K562 (cell line): ENCODE measurements around the gene ENDOD1. TPM values are rescaled to one million over a fixed set of nuclear protein-coding genes. Genes with fewer than 3 reads are reported as not detected.

Experiments
- GABPB2 ChIP-seq: fragments of 250-450 bp; sonication (Bioruptor Pico); conservative IDR thresholded peaks from 2 replicates; pipeline ENCODE4 v1.5.1; 2021; ENCODE audit warnings: mild to moderate bottlenecking
- GATAD2B ChIP-seq: fragments of 450-650 bp; IDR thresholded peaks from 2 replicates; pipeline ENCODE4 v1.6.1; 2017; ENCODE audit warnings: mild to moderate bottlenecking, borderline replicate concordance
- SMARCB1 ChIP-seq: IDR thresholded peaks from 2 replicates; pipeline ENCODE4 v1.6.1; 2011; ENCODE audit warnings: improper control_type of control experiment, low read depth; ENCODE audit not compliant: insufficient read length
- TEAD2 ChIP-seq: fragments of 450-650 bp; IDR thresholded peaks from 2 replicates; pipeline ENCODE4 v1.6.1; 2016; ENCODE audit warnings: missing genetic modification characterization, control low read depth, missing compliant biosample characterization
- polyA plus RNA-seq, 8 experiments: library from polyadenylated mRNA; depleted of rRNA in 4 of 8; stranded (reverse) in 5 of 8; unstranded in 3 of 8; fragments of >200 nt; fragmentation: Nextera tagmentation in 2 of 8; fragmentation: Illumina TruSeq in 1 of 8; extraction: Ambion mirVana in 2 of 8; extraction: Trizol in 1 of 8; gene quantifications; 2 replicates each; pipeline versions ENCODE4 v1.2.1 to v1.2.3, GENCODE V29; 2011 to 2014; ENCODE audit warnings: inconsistent platforms in 1 of 8, missing spikeins in 1 of 8
- total RNA-seq, 7 experiments: library from RNA; depleted of rRNA in 6 of 7; stranded (reverse); fragments of >200 nt in 6 of 7; fragmentation: Illumina TruSeq in 2 of 7; extraction: Trizol in 2 of 7; gene quantifications; 2 replicates each; pipeline versions ENCODE4 v1.2.1 to v1.2.3, GENCODE V29; 2011 to 2021; ENCODE audit warnings: low replicate concordance in 1 of 7
- TF ChIP-seq, protein P1 (sequence below): fragments of 200-600 bp; sonication (generic); IDR thresholded peaks from one replicate; pipeline ENCODE4 v1.6.1; 2012; ENCODE audit warnings: mild to moderate bottlenecking, low read depth, low read length, inconsistent platforms
- TF ChIP-seq, protein P2 (sequence below), 2 experiments: fragments of 450-650 bp in 1 of 2; sonication (generic) in 1 of 2; formaldehyde crosslinking in 1 of 2; IDR thresholded peaks; 2 replicates each; pipeline versions ENCODE4 v1.7.1 to v1.9.0; 2016 to 2022; ENCODE audit warnings: inconsistent platforms in 1 of 2, mild to moderate bottlenecking in 1 of 2, missing genetic modification reagents in 1 of 2
- TF ChIP-seq, protein P3 (sequence below): sonication (generic); formaldehyde crosslinking; IDR thresholded peaks from 2 replicates; pipeline ENCODE4 v1.9.0; 2022; ENCODE audit warnings: mild to moderate bottlenecking, missing genetic modification reagents

Gene ENDOD1
- total and polyA plus RNA-seq, 9 of the 15 experiments (the other 6 are each of a cell fraction or from before 2014, with no cell fraction given) = 4.2 to 11.8 (median 9.3) TPM

DNA sequence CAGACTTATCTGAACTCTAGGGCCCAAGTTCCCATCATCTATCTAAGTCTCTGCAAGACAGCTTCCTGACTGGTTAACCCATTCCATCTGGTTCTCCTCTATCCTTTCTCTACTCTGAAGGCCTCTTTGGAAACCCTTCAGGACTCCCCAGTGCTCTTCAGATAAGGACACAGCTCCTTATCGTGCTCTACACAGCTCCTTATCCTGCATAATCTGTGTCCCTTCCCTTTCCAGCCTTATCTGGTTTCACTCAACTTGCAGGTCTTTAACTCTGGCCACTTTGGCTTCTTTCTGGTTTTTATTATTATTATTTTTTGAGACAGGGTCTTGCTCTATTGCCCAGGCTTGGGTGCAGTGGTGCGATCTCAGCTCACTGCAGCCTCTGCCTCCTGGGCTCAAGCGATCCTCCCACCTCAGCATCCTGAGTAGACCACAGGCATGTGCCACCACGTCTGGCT, 10.6 kb downstream of the ENDOD1 start (continued):
- TF ChIP-seq, protein P1, sequence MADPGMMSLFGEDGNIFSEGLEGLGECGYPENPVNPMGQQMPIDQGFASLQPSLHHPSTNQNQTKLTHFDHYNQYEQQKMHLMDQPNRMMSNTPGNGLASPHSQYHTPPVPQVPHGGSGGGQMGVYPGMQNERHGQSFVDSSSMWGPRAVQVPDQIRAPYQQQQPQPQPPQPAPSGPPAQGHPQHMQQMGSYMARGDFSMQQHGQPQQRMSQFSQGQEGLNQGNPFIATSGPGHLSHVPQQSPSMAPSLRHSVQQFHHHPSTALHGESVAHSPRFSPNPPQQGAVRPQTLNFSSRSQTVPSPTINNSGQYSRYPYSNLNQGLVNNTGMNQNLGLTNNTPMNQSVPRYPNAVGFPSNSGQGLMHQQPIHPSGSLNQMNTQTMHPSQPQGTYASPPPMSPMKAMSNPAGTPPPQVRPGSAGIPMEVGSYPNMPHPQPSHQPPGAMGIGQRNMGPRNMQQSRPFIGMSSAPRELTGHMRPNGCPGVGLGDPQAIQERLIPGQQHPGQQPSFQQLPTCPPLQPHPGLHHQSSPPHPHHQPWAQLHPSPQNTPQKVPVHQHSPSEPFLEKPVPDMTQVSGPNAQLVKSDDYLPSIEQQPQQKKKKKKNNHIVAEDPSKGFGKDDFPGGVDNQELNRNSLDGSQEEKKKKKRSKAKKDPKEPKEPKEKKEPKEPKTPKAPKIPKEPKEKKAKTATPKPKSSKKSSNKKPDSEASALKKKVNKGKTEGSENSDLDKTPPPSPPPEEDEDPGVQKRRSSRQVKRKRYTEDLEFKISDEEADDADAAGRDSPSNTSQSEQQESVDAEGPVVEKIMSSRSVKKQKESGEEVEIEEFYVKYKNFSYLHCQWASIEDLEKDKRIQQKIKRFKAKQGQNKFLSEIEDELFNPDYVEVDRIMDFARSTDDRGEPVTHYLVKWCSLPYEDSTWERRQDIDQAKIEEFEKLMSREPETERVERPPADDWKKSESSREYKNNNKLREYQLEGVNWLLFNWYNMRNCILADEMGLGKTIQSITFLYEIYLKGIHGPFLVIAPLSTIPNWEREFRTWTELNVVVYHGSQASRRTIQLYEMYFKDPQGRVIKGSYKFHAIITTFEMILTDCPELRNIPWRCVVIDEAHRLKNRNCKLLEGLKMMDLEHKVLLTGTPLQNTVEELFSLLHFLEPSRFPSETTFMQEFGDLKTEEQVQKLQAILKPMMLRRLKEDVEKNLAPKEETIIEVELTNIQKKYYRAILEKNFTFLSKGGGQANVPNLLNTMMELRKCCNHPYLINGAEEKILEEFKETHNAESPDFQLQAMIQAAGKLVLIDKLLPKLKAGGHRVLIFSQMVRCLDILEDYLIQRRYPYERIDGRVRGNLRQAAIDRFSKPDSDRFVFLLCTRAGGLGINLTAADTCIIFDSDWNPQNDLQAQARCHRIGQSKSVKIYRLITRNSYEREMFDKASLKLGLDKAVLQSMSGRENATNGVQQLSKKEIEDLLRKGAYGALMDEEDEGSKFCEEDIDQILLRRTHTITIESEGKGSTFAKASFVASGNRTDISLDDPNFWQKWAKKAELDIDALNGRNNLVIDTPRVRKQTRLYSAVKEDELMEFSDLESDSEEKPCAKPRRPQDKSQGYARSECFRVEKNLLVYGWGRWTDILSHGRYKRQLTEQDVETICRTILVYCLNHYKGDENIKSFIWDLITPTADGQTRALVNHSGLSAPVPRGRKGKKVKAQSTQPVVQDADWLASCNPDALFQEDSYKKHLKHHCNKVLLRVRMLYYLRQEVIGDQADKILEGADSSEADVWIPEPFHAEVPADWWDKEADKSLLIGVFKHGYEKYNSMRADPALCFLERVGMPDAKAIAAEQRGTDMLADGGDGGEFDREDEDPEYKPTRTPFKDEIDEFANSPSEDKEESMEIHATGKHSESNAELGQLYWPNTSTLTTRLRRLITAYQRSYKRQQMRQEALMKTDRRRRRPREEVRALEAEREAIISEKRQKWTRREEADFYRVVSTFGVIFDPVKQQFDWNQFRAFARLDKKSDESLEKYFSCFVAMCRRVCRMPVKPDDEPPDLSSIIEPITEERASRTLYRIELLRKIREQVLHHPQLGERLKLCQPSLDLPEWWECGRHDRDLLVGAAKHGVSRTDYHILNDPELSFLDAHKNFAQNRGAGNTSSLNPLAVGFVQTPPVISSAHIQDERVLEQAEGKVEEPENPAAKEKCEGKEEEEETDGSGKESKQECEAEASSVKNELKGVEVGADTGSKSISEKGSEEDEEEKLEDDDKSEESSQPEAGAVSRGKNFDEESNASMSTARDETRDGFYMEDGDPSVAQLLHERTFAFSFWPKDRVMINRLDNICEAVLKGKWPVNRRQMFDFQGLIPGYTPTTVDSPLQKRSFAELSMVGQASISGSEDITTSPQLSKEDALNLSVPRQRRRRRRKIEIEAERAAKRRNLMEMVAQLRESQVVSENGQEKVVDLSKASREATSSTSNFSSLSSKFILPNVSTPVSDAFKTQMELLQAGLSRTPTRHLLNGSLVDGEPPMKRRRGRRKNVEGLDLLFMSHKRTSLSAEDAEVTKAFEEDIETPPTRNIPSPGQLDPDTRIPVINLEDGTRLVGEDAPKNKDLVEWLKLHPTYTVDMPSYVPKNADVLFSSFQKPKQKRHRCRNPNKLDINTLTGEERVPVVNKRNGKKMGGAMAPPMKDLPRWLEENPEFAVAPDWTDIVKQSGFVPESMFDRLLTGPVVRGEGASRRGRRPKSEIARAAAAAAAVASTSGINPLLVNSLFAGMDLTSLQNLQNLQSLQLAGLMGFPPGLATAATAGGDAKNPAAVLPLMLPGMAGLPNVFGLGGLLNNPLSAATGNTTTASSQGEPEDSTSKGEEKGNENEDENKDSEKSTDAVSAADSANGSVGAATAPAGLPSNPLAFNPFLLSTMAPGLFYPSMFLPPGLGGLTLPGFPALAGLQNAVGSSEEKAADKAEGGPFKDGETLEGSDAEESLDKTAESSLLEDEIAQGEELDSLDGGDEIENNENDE = no peak
- TF ChIP-seq, protein P2, sequence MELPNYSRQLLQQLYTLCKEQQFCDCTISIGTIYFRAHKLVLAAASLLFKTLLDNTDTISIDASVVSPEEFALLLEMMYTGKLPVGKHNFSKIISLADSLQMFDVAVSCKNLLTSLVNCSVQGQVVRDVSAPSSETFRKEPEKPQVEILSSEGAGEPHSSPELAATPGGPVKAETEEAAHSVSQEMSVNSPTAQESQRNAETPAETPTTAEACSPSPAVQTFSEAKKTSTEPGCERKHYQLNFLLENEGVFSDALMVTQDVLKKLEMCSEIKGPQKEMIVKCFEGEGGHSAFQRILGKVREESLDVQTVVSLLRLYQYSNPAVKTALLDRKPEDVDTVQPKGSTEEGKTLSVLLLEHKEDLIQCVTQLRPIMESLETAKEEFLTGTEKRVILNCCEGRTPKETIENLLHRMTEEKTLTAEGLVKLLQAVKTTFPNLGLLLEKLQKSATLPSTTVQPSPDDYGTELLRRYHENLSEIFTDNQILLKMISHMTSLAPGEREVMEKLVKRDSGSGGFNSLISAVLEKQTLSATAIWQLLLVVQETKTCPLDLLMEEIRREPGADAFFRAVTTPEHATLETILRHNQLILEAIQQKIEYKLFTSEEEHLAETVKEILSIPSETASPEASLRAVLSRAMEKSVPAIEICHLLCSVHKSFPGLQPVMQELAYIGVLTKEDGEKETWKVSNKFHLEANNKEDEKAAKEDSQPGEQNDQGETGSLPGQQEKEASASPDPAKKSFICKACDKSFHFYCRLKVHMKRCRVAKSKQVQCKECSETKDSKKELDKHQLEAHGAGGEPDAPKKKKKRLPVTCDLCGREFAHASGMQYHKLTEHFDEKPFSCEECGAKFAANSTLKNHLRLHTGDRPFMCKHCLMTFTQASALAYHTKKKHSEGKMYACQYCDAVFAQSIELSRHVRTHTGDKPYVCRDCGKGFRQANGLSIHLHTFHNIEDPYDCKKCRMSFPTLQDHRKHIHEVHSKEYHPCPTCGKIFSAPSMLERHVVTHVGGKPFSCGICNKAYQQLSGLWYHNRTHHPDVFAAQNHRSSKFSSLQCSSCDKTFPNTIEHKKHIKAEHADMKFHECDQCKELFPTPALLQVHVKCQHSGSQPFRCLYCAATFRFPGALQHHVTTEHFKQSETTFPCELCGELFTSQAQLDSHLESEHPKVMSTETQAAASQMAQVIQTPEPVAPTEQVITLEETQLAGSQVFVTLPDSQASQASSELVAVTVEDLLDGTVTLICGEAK (IDR thresholded peaks at IDR 0.05) = no peak
- TF ChIP-seq, protein P2 (CRISPR knock-in tag; IDR thresholded peaks at IDR 0.05) = no peak
- TF ChIP-seq GABPB2 (no peak), GATAD2B (peak; percentile 55; the same call in 1 of the 2 replicates), TEAD2 (tag) (no peak), SMARCB1 (no peak)
- TF ChIP-seq, protein P3, sequence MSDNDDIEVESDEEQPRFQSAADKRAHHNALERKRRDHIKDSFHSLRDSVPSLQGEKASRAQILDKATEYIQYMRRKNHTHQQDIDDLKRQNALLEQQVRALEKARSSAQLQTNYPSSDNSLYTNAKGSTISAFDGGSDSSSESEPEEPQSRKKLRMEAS (CRISPR knock-in tag) = no peak
